B cell (primary cell): ENCODE measurements around the gene THBS2.

Experiments used
- CTCF ChIP-seq: fragments of 200-600 bp; IDR thresholded peaks from one replicate; pipeline ENCODE4 v1.8.0; 2022; ENCODE audit warnings: antibody characterized with exemption, mild to moderate bottlenecking
- EZH2 ChIP-seq: IDR thresholded peaks from 2 replicates; pipeline ENCODE4 v1.6.1; 2012; ENCODE audit warnings: borderline replicate concordance, low read depth, mild to moderate bottlenecking, moderate library complexity, low read length; ENCODE audit not compliant: insufficient read depth, poor library complexity, severe bottlenecking

- TF ChIP-seq CTCF = no peak
- TF ChIP-seq EZH2 = no peak
Observed at GRCh38 chr6:169293196-169293595, 39.5 kb upstream of the THBS2 start.
